Central memory CD8-positive, alpha-beta T cell (primary cell): ENCODE measurements around the gene GMPR2.

Experiments
- ATAC-seq: fragments of 150-1000 bp; cut with Tn5 transposase; replicated peaks from 2 replicates; pipeline ENCODE4 v1.10.0; 2022; ENCODE audit warnings: mild to moderate bottlenecking, moderate FRiP score, moderate number of reproducible peaks; ENCODE audit not compliant: poor library complexity, severe bottlenecking; ENCODE audit errors: extremely low read depth
- DNase-seq, 2 donors: peaks; one replicate each; pipeline ENCODE4 v3.0.0; 2021; ENCODE audit warnings: low spot score in 2 of 2
- H3K27ac Mint-ChIP-seq: one replicate; pipeline ENCODE4 v1.8.0; 2022; ENCODE audit warnings: low read depth, mild to moderate bottlenecking, moderate library complexity, mixed read lengths
- H3K27me3 Mint-ChIP-seq: one replicate; pipeline ENCODE4 v1.8.0; 2022; ENCODE audit warnings: mixed read lengths
- H3K36me3 Mint-ChIP-seq: one replicate; pipeline ENCODE4 v1.8.0; 2022; ENCODE audit warnings: mild to moderate bottlenecking, moderate library complexity, mixed read lengths; ENCODE audit not compliant: insufficient read depth
- H3K4me1 Mint-ChIP-seq: one replicate; pipeline ENCODE4 v1.8.0; 2022; ENCODE audit warnings: mixed read lengths
- H3K4me3 Mint-ChIP-seq: one replicate; pipeline ENCODE4 v1.8.0; 2022; ENCODE audit warnings: mild to moderate bottlenecking, moderate library complexity, mixed read lengths
- H3K9me3 Mint-ChIP-seq: one replicate; pipeline ENCODE4 v1.8.0; 2022; ENCODE audit warnings: mixed read lengths

The GMPR2 gene

DNA sequence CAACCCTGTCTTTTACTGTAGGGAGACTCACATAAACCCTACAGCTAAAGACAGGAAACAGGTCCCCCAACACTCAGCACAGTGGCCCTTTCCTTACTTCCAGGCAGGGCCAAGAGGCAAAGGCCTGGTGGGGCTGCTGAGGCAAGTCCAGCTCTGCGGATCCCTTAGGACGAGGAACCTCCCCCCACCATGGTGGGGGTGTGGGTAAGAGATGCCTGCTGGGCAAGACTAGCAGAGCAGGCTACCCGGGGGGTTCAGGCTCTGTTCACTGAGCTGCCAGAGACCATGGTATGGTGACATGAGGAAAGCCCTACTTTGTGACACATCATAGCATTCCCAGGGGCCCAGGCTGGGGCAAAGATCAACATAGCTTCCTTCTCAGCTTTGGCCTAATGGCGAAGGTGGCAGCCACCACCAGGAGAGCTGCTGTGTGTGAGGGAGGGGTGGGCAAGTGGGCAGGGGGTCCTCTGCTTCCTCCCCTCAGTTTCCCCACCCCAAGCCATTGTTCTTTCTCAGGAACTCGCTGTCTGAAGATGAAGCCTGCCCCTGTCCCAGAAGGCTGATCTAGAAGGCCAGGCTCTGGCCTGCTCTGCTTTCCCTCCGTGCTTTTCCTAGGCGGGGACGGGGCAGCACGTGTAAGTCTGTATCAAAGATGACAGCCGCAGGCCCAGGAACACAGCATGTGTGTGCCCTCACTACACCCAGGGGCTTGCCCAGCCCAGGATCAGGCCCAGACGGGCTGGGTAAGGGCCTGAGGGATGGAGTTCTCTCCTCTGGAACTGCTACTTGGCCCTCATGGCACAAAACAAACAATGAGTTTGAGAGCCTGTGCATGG, 19.8 kb downstream of the GMPR2 start:
- Mint-ChIP-seq H3K27ac (no peak overlapping the region), H3K36me3 (peaks cover 5% of the 10 kb centered on the region), H3K9me3 (no peaks in the 10 kb centered on the region), H3K4me3 (no peak overlapping the region), H3K4me1 (peaks cover 4% of the 10 kb centered on the region), H3K27me3 (no peaks in the 10 kb centered on the region)
- DNase-seq (no peak), ATAC-seq (no peak)

DNA sequence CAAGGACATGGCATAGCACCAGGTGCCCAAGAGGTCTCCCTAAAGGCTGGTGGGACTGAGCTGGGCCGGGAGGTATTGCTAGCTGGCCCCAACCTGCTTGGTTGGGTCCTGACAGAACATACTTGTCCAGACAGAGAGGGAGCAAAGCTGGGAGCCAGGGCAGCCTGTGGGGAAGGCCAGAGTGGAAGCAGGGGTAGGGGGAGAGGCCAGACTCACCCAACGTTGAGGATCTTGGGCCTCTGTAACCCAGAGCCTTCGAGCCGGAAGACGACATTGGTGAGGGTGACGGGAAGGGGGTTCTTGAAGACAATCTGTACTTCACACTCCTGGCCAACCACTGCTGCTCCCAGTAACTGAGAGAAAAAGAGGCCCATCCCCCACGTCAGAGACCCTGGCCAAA, 21.2 kb downstream of the GMPR2 start:
- H3K9me3 Mint-ChIP-seq, result no peaks in the 10 kb centered on the region
- DNase-seq, result no peak
- ATAC-seq, result no peak
- no peaks in the 10 kb centered on the region for H3K4me1 Mint-ChIP-seq
- peaks cover 5% of the 10 kb centered on the region for H3K36me3 Mint-ChIP-seq
- H3K4me3 Mint-ChIP-seq, result no peak overlapping the region
- no peak overlapping the region for H3K27ac Mint-ChIP-seq
- no peaks in the 10 kb centered on the region for H3K27me3 Mint-ChIP-seq

DNA sequence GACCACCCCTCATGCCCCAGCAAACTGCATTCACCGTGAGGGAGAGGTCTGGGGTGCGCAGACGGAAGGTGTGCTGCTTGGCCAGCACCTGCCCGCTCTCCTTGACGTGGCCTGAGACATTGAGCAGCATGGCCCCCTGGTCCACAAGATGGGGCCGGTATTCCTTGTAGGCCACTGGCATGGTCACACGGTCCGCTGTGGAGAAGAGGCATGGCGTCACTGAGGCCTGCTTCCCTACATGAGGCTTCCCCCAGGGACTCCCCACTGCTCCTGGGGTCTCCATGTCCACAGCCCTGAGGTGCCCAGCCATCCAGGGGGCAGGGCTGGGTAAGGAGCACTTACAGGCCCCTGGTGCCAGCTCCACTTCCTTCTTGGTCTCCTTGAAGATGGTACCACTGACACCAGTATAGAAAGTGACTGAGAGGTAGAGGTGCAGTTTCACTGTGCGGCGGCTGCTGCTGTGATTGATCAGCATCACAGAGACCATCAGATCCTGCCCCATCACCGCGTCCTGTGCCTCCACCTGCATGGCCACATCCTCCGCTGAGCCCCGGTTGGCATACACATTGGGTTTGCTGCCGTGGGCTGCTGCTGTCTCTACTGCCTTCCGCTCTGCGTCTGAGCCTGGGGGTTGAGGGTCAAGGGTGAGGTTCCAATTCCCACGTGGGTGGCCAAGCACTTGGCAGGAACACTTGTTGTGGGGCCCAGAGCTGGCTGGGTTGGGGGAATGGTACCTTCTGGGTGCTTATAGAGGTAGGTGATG, 22.1 kb downstream of the GMPR2 start:
- Mint-ChIP-seq H3K27me3 (no peaks in the 10 kb centered on the region), H3K4me1 (no peaks in the 10 kb centered on the region), H3K36me3 (peaks cover 3% of the 10 kb centered on the region), H3K9me3 (no peaks in the 10 kb centered on the region), H3K4me3 (no peak overlapping the region), H3K27ac (no peak overlapping the region)
- ATAC-seq (no peak), DNase-seq (no peak)

DNA sequence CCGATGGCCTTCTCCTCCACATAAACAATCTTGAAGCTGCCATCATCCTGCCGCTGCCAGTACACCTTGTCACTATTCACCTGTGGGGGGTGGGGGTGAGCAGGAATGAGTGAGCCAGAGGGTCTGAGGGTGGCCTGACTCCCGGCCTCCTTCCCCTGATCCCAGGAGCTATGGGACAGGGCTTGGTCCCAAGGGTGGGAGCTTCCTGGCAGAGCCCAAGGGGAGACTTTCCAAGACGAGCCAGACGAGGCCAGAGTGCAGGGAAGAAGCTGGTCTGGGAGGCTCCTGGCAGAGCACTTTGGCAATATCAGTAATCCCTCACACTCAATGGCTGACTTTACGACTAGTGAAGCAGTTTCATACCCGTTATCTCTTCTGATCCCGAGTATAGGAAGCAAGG, 22.7 kb downstream of the GMPR2 start:
- no peak for DNase-seq
- ATAC-seq, result no peak
- peaks cover 3% of the 10 kb centered on the region for H3K36me3 Mint-ChIP-seq
- no peaks in the 10 kb centered on the region for H3K9me3 Mint-ChIP-seq
- H3K4me3 Mint-ChIP-seq, result no peak overlapping the region
- H3K4me1 Mint-ChIP-seq, result no peaks in the 10 kb centered on the region
- no peak overlapping the region for H3K27ac Mint-ChIP-seq
- no peaks in the 10 kb centered on the region for H3K27me3 Mint-ChIP-seq

DNA sequence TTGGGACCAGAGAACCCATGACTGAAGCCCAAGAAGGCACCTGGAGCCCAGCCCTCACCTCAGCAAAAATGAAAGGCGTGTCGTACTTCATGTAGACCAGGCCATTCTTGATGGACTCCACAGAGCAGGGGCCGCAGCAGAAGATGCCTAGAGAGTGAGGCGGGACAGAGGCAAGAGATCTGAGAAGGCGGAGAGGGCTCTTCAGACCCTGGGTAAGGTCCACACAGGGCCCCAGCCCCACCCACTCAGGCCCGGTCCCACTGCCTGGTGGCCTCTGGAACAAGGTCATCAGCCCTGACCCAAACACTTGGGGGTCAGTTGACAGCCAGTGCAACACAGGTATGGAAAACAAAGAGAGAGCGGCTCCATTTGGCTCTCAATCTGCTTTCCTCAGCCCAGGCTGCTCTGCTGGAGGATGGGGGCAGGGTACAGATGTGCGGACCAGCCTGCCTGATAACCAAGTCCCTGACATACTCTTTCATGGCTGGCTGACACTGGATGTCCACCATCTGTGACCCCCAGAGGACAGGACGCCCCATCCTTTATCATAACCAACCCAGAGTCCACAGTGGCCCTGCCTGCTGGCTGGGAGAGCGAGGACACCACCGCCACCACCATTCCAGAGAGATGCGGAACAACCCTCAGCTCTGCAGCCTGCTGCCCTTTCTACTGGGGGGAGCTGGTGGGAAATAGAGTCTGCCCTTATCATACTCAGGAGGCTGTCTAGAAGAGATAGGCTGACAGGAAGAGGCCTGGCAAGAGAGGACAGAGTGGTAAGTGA, 23.4 kb downstream of the GMPR2 start:
- H3K9me3 Mint-ChIP-seq, result no peaks in the 10 kb centered on the region
- H3K36me3 Mint-ChIP-seq, result peaks cover 3% of the 10 kb centered on the region
- H3K27me3 Mint-ChIP-seq, result no peaks in the 10 kb centered on the region
- no peak overlapping the region for H3K4me3 Mint-ChIP-seq
- H3K4me1 Mint-ChIP-seq, result no peaks in the 10 kb centered on the region
- ATAC-seq, result no peak
- no peak for DNase-seq
- H3K27ac Mint-ChIP-seq, result no peak overlapping the region

DNA sequence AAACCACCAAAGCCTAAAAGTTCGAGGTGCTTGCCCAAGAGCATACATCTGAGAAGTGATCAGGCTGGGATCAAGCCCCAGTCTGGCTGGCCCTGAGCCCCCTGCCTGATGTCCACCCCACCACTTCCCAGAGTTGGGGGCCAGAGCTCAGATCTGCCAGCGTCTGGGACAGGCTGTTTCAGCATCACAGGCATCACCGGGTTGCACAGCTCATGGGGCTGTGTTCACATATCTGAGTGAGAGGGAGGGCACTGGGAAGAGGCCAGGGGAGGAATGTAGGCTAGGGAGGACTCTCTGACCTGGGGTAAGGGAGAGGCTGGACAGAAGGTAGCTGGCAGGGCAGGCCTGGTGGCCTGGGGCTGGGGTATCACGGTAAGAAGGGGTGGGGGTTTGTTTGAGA, 24.2 kb downstream of the GMPR2 start:
- Mint-ChIP-seq H3K4me3 (no peak overlapping the region), H3K4me1 (no peaks in the 10 kb centered on the region), H3K27ac (no peak overlapping the region), H3K27me3 (no peaks in the 10 kb centered on the region), H3K36me3 (peaks cover 3% of the 10 kb centered on the region), H3K9me3 (no peaks in the 10 kb centered on the region)
- ATAC-seq (no peak), DNase-seq (no peak)

DNA sequence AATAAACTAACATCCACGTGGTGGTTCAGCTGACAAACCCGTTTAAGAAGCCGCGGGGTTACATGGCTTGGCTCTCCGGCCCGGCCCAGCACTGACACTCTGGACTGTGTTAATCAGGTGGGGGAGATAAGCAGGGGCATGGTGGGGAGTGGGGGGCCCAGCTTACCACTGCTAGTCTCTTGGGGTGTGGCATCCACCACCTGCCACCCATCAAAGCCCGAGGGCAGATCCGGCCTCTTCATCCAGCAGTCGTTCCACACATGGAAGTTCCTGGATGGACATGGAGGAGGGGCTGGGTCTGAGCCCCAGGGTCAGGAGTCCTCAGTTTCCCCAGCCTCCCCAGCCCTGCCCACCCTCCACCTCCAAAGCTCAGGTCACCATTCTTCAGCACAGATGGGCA, 25.4 kb downstream of the GMPR2 start:
- Mint-ChIP-seq H3K27me3 (no peaks in the 10 kb centered on the region), H3K36me3 (peaks cover 3% of the 10 kb centered on the region), H3K9me3 (no peaks in the 10 kb centered on the region), H3K27ac (no peak overlapping the region), H3K4me1 (no peaks in the 10 kb centered on the region), H3K4me3 (no peak overlapping the region)
- no peak for ATAC-seq
- no peak for DNase-seq

DNA sequence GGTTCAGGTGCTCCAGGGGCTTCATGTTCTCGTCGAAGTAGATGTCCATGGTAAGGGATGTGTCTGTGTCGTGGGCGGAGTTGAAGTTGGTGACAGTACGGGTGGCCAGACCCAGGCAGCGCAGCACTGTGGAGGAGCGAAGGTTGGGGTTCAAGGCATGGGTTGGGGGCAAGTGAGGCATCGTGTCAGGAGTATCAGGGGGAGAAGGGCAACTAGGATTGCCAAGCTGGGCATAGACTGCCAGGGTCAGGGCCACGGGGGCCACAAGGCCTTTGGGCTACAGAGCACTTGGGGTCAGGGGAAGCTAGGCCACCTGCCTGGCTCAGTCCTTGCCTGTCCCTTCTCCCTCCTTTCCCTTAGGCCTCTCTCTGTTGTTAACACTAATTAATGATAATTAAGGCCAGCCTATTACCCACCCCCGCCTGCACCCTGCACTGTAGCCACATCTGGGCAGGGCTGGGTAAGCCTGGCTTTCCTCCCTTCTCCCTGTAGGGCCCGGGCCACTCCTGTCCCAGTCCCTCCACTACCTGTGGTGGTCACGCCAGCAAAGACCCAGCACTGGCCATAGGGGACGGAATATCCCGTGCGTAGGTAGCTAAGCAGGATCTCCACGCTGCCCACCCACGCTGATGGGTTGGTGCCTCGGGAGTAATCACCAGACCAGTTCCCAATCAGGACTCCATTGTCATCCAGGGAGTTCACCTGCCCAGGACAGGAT, 26.0 kb downstream of the GMPR2 start:
- Mint-ChIP-seq H3K27ac (no peak overlapping the region), H3K36me3 (peaks cover 3% of the 10 kb centered on the region)
- no peak for ATAC-seq

DNA sequence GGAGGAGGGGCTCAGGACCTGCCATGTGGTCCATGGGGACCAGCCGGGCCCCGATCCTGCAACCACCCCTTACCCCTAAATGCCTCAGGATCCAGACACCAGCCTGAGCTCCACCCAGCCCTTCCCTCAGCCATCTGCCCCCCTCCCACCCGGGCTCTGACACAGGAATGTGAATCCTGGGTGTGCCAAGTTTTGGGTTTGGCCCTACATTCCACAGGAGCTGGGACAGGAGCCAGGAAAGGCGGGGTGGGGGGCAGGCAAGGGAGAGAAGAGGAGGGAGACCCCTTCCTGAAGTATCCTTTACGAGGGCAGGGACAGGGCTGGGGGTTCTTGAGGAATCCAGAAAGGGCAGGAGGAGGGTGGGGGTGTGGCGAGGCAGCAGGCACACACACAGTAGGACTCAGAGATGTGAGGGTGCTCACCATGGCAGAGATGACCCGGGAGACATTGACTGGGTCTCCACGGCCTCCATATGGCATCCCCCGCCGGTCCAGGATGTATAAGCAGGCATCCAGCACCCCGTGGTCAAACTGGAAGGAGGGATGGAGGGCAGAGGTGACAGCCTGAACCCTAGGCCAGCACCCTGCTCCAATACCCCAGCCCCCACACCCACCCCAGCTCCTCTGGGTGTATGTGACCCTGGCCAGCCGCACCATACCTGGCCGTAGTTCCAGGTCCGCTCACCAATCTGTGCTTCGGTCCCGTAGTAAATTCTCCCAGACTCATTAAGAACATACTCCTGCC, 26.7 kb downstream of the GMPR2 start:
- H3K4me3 Mint-ChIP-seq, result no peak overlapping the region
- no peaks in the 10 kb centered on the region for H3K27me3 Mint-ChIP-seq
- peaks cover 3% of the 10 kb centered on the region for H3K36me3 Mint-ChIP-seq
- H3K9me3 Mint-ChIP-seq, result no peaks in the 10 kb centered on the region
- ATAC-seq (no peak), DNase-seq (no peak)
- no peak overlapping the region for H3K27ac Mint-ChIP-seq
- no peaks in the 10 kb centered on the region for H3K4me1 Mint-ChIP-seq

More for the DNA sequence above, 26.0 kb downstream of the GMPR2 start:
- Mint-ChIP-seq H3K4me1 (no peaks in the 10 kb centered on the region), H3K9me3 (no peaks in the 10 kb centered on the region), H3K27me3 (no peaks in the 10 kb centered on the region), H3K4me3 (no peak overlapping the region)
- DNase-seq, result no peak

DNA sequence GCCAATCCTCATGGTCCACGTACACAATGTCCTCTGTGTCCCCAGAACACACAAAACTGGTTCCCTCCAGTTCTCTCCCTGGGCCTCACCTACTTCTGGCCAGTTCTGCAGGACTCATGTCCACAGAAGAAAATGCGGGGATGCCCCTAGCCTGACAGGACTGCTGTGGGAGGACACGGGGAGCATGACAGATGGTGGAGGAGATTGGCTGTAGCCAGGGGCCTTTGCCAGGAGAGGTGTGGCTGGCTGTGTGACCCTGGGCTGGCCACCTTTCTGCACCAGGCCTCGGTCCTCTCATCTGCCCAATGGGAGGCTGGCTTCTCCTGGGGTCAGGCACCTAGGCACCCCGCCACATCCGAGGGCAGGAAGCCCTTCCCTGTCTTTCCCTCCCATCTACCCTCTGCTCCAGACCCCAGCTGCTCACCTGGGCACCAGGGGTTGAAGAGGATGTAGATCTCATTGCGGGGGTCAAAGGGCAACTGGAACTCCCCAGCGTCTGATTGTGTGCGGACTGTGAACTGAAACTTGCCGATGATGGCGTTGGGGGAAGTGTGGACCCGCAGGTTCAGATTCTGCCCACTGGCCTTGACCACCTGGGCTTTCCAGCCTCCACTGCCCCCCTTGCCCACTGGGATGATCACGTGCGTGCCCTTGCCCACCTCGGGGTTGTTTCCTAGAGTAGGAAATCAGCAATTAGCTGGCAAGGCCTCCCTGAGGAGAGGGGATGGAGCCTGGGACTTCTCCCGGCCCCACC, 27.5 kb downstream of the GMPR2 start:
- DNase-seq, result no peak
- Mint-ChIP-seq H3K4me1 (no peaks in the 10 kb centered on the region), H3K27me3 (no peaks in the 10 kb centered on the region), H3K4me3 (no peak overlapping the region), H3K9me3 (no peaks in the 10 kb centered on the region), H3K27ac (no peak overlapping the region), H3K36me3 (peaks cover 1% of the 10 kb centered on the region)
- no peak for ATAC-seq

DNA sequence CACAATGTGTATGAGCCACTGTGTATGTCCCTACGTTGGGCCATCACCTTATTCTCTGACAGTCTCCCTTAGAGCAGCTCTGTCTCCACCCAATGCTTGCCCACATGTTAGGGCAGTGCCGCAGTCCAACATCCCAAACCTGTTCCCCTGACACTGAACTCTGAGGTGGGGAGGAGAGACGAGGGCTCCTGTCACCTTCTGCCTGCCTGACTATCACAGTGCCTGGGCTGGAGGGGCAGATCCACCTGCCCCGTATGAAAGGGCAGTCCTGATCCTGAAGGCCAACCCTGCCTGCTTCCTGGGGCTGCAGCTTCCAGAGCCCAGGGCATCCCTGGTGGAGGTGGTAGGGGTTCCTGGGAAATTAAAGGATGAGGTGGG, 28.0 kb downstream of the GMPR2 start:
- no peak for DNase-seq
- no peak overlapping the region for H3K27ac Mint-ChIP-seq
- ATAC-seq, result no peak
- peaks cover 1% of the 10 kb centered on the region for H3K36me3 Mint-ChIP-seq
- H3K9me3 Mint-ChIP-seq, result no peaks in the 10 kb centered on the region
- no peaks in the 10 kb centered on the region for H3K4me1 Mint-ChIP-seq
- no peak overlapping the region for H3K4me3 Mint-ChIP-seq
- no peaks in the 10 kb centered on the region for H3K27me3 Mint-ChIP-seq
